Measurements from ENCODE around the gene ABCA9.

- TF ChIP-seq CTCF (IDR thresholded peaks at IDR 0.05) (no peak), POLR2AphosphoS5 (IDR thresholded peaks at IDR 0.05) (no peak)
These were observed 110.0 kb downstream of the ABCA9 start for GRCh38 chr17:68950725-68951124.

All from transverse colon (tissue), 4 donors.